Epithelial cell of esophagus (primary cell): ENCODE results near the gene DIP2C.
"Not testable (repeated sequence)": the region's sequence is repeated elsewhere in the genome, so short reads cannot be mapped to it uniquely, and the experiment has no call there.

Source experiments
- DNase-seq: peaks from one replicate; pipeline ENCODE4 v3.0.0; 2010; ENCODE audit warnings: low read depth
- H3K4me3 ChIP-seq: 2 replicates; pipeline ENCODE4 v1.5.1; 2011; ENCODE audit warnings: mild to moderate bottlenecking, low read length, control low read depth
- TF ChIP-seq, protein P1 (sequence below): IDR thresholded peaks from 2 replicates; pipeline ENCODE4 v1.5.1; 2011; ENCODE audit warnings: low read depth, mild to moderate bottlenecking, low read length, control low read depth, inconsistent platforms; ENCODE audit not compliant: insufficient read depth; ENCODE audit errors: missing control alignments

Gene DIP2C

DNA sequence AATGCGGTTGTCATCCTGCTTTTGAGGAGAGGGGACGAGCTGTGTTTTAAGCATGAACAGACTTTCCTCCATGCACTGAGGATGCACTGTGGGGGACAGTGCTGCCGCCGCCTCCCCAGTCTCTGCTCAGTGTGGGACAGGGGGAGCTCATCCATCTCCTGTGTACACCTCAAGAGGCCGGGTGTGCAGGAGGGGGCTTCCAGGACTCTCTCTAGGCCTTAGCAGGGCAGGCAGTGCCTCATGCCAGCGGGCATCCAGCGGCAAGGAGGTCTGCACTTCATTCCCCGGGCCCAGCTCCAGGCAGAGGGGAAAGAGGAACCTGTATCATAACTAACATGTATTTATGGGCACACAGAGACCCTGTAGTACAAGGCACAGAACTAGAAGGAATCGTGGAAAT lies 89.7 kb downstream of the DIP2C start:
- H3K4me3 ChIP-seq = no peak overlapping the region
- TF ChIP-seq, protein P1, sequence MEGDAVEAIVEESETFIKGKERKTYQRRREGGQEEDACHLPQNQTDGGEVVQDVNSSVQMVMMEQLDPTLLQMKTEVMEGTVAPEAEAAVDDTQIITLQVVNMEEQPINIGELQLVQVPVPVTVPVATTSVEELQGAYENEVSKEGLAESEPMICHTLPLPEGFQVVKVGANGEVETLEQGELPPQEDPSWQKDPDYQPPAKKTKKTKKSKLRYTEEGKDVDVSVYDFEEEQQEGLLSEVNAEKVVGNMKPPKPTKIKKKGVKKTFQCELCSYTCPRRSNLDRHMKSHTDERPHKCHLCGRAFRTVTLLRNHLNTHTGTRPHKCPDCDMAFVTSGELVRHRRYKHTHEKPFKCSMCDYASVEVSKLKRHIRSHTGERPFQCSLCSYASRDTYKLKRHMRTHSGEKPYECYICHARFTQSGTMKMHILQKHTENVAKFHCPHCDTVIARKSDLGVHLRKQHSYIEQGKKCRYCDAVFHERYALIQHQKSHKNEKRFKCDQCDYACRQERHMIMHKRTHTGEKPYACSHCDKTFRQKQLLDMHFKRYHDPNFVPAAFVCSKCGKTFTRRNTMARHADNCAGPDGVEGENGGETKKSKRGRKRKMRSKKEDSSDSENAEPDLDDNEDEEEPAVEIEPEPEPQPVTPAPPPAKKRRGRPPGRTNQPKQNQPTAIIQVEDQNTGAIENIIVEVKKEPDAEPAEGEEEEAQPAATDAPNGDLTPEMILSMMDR = no peak
- no peak for DNase-seq

DNA sequence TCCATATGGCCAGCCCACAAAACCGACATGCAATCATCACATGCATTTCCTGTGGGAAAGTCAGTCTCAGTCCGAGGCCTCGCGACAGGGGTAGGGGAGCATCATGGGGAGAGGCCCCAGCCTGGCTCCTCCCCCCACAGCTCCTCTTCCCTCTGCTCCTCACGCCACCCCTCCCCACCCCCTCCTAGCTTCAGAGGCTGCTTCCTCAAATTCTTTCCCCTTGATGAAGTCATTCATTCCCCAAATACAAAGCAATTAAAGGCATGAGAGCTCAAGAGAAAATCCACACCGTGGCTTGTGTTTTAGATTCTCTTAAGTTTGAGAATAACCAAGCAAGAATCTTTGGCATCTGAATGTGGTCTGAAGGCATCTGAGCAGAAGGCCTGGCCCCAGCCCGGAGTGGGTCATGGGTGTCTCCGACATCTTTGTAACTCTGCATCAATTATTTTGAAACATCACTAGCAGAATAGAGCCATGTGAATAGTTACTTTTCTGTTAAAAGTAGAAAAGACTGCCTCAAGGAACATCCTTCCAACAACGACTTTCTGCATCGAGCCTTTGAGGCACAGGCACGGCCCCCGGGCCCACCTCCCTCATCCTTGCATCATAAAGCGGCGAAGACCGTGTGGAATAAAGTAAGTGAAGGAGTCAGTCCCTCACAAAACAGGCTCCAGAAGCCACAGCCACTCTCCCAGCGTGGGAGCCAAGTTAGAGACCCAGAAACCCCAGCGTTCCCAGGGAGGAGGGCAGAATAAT lies 90.9 kb downstream of the DIP2C start:
- DNase-seq = no peak
- TF ChIP-seq, protein P1 = no peak
- no peak overlapping the region for H3K4me3 ChIP-seq

DNA sequence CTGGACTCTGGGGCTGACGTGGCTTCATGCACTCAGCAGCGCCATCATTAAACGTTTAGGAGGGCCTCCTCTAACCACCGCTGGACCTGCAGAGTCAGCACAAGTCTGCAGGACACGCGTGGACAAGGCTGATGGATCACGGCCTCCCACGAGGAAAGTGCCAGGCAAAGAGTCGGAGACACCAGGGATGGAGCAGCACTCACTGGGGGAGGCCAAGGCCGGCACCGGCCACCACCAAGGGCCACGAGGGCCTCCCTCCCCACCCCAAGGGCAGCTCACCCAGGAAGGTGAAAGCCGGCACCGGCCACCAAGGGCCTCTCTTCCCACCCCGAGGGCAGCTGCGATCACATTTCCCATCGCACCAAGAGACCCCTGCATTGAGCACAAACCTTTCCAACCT lies 91.5 kb downstream of the DIP2C start:
- no peak for DNase-seq
- TF ChIP-seq, protein P1 = no peak
- no peak overlapping the region for H3K4me3 ChIP-seq

DNA sequence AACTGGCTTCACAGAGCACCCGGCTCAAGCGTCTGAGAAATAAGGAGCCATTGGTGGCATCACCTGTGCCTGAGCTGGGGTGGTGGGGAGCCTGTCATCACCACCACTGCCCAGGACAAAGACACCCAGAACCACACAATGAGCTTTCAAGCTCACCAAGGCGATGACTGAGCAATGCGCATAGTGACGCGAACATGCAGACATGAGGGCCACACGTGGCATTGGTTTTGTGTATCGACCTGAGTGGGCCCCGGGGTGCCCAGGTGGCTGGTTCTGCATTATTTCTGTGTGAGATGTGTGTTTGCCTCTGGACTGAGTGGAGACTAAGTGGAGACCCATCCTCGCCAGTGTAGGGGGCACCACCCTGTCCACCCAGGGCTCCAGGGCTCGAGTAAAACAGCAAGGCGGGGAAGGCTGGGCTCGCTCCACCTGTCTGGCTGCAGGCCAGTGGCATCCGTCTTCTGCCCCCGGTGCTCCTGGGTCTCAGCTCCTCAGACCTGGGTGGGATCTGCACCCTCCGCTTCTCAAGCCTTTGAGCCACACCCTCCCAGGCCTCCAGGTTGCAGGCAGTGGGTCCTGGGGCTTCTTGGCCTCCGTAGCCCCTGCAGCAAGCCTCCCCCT lies 92.6 kb downstream of the DIP2C start:
- no peak for DNase-seq
- TF ChIP-seq, protein P1 = no peak
- H3K4me3 ChIP-seq = no peak overlapping the region

DNA sequence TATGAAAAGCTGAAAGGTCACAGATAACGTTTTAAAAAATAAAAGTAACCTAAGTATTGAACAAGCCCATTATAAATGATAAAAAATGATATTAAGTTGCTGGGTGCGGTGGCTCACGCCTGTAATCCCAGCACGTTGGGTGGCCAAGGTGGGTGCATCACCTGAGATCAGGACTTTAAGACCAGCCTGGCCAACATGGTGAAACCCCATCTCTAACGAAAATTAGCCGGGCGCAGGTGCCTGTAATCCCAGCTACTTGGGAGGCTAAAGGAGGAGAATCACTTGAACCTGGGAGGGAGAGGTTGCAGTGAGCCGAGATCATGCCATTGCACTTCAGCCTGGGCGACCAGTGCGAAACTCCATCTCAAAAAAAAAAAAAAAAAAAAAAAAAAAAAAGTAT lies 93.3 kb downstream of the DIP2C start:
- H3K4me3 ChIP-seq, DNase-seq: not testable (repeated sequence)

DNA sequence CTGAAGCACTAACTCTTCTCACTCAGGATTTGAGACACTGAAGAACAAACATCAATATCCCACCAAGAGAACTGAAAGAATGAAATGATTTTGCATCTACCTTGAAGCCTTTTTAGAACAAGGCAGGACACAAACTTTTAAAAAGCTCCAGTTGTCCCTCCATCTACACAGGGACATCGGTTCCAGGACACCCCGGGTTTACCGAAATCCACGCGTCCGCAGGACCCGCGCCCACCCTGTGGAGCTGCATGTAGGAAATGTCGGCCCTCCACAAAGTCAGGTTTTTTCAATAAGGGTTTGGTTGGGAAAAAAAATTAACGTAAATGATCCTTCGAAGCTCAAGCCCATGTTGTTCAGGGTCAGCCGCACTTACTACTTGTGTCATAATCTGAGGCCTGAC lies 94.0 kb downstream of the DIP2C start:
- no peak for DNase-seq
- TF ChIP-seq, protein P1 = no peak
- H3K4me3 ChIP-seq = no peak overlapping the region

DNA sequence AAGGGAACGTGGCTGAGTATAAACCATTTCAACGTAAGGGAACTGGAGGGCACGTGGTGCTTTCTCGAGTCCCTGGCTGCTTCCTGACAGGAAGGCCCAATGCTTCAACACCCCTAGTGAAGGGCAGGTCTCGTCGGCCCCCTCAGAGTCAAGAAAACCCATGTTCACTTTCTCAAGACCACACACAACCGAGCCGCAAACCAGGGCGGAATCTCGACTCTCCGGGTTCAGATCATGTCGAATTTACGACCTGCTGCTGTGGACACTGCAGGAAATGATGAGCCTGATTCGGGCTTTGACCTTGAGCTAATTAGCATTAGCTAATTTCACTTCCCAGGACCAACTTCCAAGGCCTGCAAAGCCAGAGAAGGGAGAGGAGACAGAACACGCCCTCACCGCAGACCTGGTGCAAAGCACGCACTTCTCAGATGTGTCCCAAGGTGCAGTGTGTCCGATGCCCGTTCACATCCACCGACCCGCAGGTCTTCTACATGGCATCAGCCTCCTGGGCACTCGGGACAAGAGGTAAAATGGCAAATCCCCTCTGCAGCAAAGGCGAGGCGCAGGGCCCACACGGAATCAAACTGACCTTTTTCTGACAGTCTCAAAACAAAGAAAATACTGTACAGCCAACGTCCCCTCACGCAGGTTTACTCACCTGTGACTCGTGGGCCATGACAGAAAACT lies 94.7 kb downstream of the DIP2C start:
- DNase-seq = no peak
- TF ChIP-seq, protein P1 = no peak
- no peak overlapping the region for H3K4me3 ChIP-seq
